HFF-Myc (cell line): ENCODE results near the gene NAPA.

Experiments
- DNase-seq: peaks from one replicate; pipeline ENCODE4 v3.0.0-alpha.2; 2011; ENCODE audit warnings: low read depth; ENCODE audit errors: extremely low read depth
- H3K4me3 ChIP-seq: replicated peaks from 2 replicates; pipeline ENCODE4 v1.5.1; 2011; ENCODE audit warnings: low read depth, mild to moderate bottlenecking, control low read depth, low read length
- CTCF ChIP-seq: IDR thresholded peaks from 2 replicates; pipeline ENCODE4 v1.5.1; 2012; ENCODE audit warnings: mild to moderate bottlenecking, low read depth, low read length, control low read depth; ENCODE audit errors: missing control alignments

Gene NAPA

GRCh38 chr19:47505506-47505905, 9.4 kb downstream of the NAPA start:
- no peak for DNase-seq
- no peak for TF ChIP-seq CTCF
- H3K4me3 ChIP-seq = no peak overlapping the region

DNA sequence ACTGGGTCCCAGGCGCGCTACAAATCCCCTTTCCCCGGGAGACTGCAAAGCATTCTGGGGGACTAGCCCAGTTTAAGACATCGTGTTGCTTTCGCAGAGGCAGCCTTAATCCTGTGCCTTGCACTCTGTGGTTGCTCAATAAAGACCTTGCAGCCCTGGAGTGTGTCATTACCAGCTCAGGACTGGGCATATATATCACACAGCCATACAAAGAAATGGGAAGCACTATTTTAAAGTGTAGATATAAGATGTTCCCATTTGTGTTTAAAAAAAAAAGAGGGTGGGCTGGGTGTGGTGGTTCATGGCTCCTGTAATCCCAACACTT, 11.1 kb downstream of the NAPA start:
- DNase-seq = no peak
- TF ChIP-seq CTCF = no peak
- no peak overlapping the region for H3K4me3 ChIP-seq

DNA sequence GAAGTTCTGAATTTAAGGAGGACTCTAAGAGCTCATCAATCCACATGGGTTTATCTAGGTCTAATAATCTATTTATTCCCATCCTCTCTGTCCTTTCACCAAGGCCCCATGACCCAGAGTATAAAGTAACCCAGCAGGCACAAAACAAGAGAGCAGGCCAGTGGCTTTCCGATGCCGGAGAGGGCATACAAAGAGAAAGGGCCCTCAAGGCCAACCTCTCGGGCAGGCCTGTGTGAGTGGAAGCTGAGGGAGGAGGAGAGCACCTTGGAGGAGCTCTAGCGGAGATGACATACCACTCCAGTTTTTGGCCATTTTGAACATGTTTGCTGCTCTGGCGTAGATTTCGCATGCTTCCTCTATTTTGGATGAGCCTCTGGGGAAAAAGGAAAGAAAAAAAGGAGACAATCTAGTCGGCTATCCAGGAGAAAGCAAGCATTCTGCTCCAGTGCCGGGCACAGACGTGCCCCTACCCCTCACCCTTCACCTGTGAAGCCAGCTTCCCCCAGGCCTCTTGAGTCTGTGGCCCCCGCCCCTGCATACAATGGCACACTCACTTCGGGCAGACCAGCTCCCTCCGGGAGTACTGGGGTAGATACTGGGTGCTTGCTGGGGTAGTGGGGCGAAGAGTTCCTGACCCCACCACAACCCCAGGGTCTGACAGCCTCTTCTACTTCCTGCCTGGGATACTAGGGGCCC, 11.6 kb downstream of the NAPA start:
- no peak for TF ChIP-seq CTCF
- no peak overlapping the region for H3K4me3 ChIP-seq
- DNase-seq = no peak

DNA sequence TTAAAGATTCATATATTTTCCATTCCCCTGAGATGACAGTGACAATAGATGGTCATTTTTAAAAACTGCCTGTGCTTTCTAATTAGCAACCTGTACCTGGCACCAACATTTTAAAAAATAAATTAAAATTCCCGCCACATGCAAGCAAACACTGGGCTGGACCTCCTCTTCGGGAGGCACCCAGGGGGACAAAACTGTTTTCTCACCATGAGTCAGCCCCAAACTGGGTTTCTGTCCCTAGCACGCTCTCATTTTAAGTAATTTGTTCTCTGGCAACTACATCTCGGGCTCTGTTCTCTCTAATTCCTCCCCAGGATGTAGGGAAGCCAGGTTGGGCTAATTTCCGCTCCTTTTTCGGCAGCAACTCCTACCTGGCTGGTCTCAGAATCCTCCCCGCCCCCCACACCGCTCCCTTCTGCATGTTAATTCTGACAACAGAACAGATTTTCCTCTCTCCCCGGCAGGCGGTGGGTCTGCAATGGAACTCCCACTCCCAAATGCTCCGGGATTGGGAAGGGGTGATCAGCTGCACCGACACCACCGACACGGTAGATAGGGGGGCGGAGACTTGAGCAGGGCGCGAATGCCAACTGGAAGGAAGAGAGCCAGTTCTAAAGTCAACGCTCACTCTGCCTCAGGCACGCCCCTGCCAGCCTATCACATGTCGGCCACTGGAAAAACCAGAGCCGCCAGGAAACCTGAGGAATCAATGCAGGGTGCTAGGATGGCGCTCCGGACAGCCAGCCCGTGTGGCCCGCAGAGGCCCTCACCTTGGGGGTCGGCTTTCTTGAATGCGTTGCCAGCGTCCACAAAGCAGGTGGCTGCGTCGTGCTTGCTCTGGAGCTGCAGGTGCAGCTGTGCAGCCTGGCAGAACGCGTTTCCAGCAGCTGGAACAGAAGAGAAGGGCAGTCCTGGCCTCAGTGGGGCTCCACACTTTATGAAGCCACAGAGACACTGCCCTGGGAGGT, 14.7 kb downstream of the NAPA start:
- no peak for TF ChIP-seq CTCF
- DNase-seq = no peak
- H3K4me3 ChIP-seq = no peak overlapping the region

DNA sequence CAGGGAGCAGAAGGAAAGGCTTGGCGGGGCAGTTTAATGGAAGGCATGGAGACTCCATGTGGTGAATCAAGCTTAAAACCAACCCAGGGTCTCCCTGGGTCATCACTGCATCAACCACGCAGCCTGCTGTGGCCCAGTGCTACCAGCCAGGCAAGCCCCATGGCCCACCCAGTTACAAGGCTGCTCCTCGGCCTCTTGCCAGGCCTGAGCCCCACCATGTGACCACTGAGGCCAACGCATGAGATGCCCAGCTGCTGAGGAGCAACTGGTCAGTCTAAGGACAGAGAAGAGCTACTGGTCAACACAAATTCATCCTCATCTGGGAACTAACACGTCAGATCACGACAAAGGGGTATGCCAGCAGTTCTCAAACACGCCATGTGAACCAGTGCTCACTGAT, 15.5 kb downstream of the NAPA start:
- DNase-seq = no peak
- H3K4me3 ChIP-seq = no peak overlapping the region
- TF ChIP-seq CTCF = no peak

DNA sequence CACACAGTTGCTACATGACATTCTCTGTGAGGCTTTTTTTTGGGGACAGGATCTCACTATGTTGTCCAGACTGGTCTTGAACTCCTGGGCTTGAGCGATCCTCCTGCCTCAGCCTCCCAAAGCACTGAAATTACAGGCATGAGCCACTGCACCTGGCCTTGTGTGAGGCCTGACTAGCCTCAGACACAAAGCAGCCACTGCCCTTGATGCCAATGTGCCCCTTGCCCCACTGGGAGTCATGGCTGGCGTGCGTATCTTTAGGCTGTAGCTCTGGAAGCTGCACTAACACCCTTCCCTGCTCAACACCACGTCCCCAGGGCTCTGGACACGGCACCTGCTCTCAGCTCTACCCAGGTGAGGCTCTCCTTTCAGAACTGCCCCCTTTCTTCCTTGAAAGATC, 16.3 kb downstream of the NAPA start:
- no peak for DNase-seq
- no peak overlapping the region for H3K4me3 ChIP-seq
- TF ChIP-seq CTCF = no peak
